ENCODE measurements around the gene CNN2.
"Not testable (repeated sequence)": the region's sequence is repeated elsewhere in the genome, so short reads cannot be mapped to it uniquely, and the experiment has no call there.

DNA sequence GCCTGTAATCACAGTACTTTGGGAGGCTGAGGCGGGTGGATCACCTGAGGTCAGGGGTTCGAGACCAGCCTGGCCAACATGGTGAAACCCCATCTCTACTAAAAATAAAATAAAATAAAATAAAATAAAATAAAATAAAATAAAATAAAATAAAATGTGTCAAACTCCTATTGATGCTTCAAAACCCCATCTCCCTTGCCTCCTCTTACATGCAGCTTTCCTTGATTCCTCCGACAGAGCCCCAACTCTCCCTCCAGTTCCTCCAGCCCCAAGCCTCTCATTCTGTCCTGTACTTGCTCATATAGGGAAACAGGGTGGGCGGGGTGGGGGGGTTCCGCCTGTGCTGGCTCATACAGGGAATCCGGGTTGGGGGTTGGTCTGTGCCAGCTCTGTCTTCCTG, 1.3 kb upstream of the CNN2 start:
- not testable (repeated sequence) for TF ChIP-seq CTCF (IDR thresholded peaks at IDR 0.05; ENCODE audit: poor library complexity, severe bottlenecking); POLR2AphosphoS5 (IDR thresholded peaks at IDR 0.05); TAF1 (IDR thresholded peaks at IDR 0.05; ENCODE audit: low read depth); EP300 (conservative IDR thresholded peaks at IDR 0.05; ENCODE audit: poor library complexity, severe bottlenecking); SMC3 (conservative IDR thresholded peaks at IDR 0.05; ENCODE audit: poor library complexity); RAD21 (conservative IDR thresholded peaks at IDR 0.05); EZH2 (IDR thresholded peaks at IDR 0.05; ENCODE audit: borderline replicate concordance, insufficient read depth, low read length, poor library complexity, severe bottlenecking)

All from neural cell (in vitro differentiated cells).